C4-2B (cell line): ENCODE measurements around the gene PPOX.

Experiments
- H3K27ac ChIP-seq: fragments of 450-650 bp; 2 replicates; pipeline ENCODE4 v1.5.1; 2017
- ZFX ChIP-seq: fragments of 450-650 bp; IDR thresholded peaks from 2 replicates; pipeline ENCODE4 v1.6.1; 2017
- TF ChIP-seq, protein P1 (sequence below): fragments of 450-650 bp; conservative IDR thresholded peaks from 2 replicates; pipeline ENCODE4 v1.5.1; 2017; ENCODE audit warnings: mild to moderate bottlenecking

The PPOX gene

DNA sequence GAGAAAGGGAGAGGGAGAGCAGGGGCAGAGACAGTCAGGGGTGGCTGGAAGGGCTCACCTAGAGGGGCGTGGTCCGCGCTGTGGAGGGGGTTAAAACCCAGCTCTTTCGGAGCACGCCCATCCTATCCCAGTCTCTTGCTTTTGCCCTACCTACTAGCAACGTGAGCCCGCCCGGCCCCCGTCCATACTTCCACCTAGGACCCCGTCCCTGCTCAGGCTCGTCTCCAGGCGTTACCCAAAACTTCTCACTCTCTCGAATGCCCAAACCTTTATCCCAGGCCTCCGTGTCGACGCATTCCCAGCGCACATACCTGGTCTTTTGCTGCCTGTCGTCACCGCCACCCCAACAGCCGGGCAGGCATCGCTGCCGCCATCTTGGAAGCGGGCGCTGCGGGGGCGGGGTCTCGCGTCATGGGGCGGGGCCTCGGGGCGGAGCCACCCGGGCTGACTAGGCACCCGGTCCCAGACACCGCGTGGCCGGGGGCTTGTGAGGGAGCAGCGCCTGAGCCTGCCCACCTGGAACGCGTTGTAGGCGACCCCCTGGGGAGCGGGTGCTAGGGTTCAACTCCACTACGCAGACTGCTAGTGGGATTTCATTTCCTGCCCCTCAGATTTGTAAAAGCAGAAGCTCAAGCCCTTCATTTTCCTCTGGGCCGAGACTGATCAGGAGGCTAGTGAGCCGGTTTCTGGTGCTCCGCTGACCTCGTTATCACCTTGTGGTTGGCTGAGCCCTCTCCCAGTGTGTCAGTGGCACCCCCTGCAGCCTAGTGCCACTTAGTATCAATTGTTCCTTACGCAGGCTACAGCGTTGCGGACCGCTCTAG, 11.1 kb downstream of the PPOX start, which contains the start of gene B4GALT3:
TSS of gene B4GALT3 (minus strand) at position 396 of the 824 bp plus-strand sequence. CDS start 1,447 bp downstream, outside the sequence.
- TF ChIP-seq ZFX, result peak; percentile 52; the same call in 1 of the 2 replicates
- TF ChIP-seq, protein P1, sequence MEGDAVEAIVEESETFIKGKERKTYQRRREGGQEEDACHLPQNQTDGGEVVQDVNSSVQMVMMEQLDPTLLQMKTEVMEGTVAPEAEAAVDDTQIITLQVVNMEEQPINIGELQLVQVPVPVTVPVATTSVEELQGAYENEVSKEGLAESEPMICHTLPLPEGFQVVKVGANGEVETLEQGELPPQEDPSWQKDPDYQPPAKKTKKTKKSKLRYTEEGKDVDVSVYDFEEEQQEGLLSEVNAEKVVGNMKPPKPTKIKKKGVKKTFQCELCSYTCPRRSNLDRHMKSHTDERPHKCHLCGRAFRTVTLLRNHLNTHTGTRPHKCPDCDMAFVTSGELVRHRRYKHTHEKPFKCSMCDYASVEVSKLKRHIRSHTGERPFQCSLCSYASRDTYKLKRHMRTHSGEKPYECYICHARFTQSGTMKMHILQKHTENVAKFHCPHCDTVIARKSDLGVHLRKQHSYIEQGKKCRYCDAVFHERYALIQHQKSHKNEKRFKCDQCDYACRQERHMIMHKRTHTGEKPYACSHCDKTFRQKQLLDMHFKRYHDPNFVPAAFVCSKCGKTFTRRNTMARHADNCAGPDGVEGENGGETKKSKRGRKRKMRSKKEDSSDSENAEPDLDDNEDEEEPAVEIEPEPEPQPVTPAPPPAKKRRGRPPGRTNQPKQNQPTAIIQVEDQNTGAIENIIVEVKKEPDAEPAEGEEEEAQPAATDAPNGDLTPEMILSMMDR, result no peak
- peak within 1 kb of the TSS; percentile 84 for H3K27ac ChIP-seq

- H3K27ac ChIP-seq, result peak overlapping the region; percentile 84
- TF ChIP-seq, protein P1, result no peak
- TF ChIP-seq ZFX, result no peak
Observed at GRCh38 chr1:161177936-161178244, 11.7 kb downstream of the PPOX start.

DNA sequence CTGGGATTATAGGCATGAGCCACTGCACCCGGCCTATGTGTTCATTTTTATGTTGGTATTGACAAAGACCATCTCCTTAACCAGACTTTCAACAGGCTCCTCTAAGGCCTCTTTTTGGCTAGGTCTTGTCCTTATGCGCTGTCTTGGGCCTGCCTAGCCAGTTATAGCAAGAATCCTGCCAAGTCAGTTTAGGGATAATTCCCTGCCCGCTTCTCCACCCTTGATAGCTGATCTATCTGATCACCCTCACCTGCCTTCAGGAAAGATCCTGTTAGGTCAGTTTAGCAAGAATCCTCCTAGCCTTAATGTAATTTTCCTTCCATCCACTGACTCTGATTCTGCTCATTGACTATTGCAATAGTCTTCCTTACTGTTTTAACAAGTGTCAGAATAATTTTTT, 13.5 kb downstream of the PPOX start:
- H3K27ac ChIP-seq, result no peak overlapping the region; the same call in 1 of the 2 replicates
- TF ChIP-seq, protein P1, result no peak
- no peak for TF ChIP-seq ZFX

- no peak for TF ChIP-seq ZFX
- TF ChIP-seq, protein P1, result peak; percentile 36
- H3K27ac ChIP-seq, result no peak overlapping the region
Observed at GRCh38 chr1:161180639-161181038, 14.4 kb downstream of the PPOX start.

DNA sequence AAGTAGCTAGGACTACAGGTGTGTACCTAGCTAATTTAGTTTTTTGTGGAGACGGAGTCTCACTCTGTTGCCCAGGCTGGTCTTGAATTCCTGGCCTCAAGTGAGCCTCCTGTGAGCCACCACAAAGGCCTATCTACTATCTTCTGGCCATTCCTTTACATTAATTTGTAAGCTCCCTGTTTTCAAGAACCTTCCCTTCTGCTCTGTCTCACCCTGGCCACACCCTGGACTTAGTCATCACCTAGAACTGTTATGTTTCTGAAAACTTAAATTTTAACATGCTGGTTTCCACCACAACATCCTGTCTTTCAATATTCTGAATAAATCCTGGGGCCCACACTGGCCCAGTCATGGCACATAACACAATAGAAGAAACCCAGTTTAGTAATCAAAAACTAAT, 16.0 kb downstream of the PPOX start:
- no peak overlapping the region for H3K27ac ChIP-seq
- TF ChIP-seq, protein P1, result no peak
- no peak for TF ChIP-seq ZFX

DNA sequence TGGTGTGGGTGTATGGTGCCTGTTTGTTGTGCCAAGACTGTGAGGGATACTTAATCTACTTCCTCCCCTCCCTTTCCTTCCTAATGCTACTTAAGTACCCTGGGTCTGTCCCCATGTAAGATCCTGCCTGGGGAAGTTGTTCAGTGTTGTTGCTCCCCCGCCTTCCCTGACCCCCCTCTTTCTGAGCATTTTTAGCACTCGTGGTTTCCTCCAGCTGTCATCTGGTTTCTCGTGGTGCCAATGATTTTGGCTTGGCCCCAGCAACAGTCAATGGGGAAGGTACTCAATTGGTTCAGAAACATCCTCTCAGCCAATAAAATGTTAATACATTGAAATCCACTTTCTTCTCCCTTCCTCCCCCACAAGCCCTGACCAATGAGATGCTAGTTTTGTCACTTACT, 19.1 kb downstream of the PPOX start:
- H3K27ac ChIP-seq, result no peak overlapping the region
- TF ChIP-seq, protein P1, result no peak
- TF ChIP-seq ZFX, result no peak

GRCh38 chr1:161185732-161186311, 19.6 kb downstream of the PPOX start:
- H3K27ac ChIP-seq, result no peak overlapping the region
- TF ChIP-seq, protein P1, result no peak
- TF ChIP-seq ZFX, result no peak
